Ascending aorta (tissue), 2 donors: ENCODE measurements around the gene ACY1. TPM values are rescaled to one million over a fixed set of nuclear protein-coding genes. Genes with fewer than 3 reads are reported as not detected.

Experiments used
- DNase-seq, 2 donors: peaks; one replicate each; pipeline ENCODE4 v3.0.0-alpha.2; 2019; ENCODE audit warnings: low spot score in 2 of 2
- H3K27ac ChIP-seq, 2 donors: fragments of 200-600 bp; sonication (generic); one replicate each; pipeline ENCODE4 v1.5.1; 2016 to 2017; ENCODE audit warnings: mild to moderate bottlenecking in 1 of 2
- H3K27me3 ChIP-seq: fragments of 200-600 bp; sonication (generic); one replicate; pipeline ENCODE4 v1.5.1; 2017
- H3K36me3 ChIP-seq, 2 donors: fragments of 200-600 bp; sonication (generic); one replicate each; pipeline ENCODE4 v1.5.1; 2016
- H3K4me1 ChIP-seq, 2 donors: fragments of 200-600 bp; sonication (generic); one replicate each; pipeline ENCODE4 v1.5.1; 2016 to 2017; ENCODE audit warnings: mild to moderate bottlenecking in 1 of 2
- H3K4me3 ChIP-seq, 2 donors: fragments of 200-600 bp; sonication (generic); one replicate each; pipeline ENCODE4 v1.5.1; 2016 to 2017; ENCODE audit warnings: mild to moderate bottlenecking in 1 of 2
- H3K9me3 ChIP-seq, 2 donors: fragments of 200-600 bp; sonication (generic); one replicate each; pipeline ENCODE4 v1.5.1; 2016
- intact Hi-C: fragments of 100-400 bp; cut with DNase I; formaldehyde crosslinking; loops from one replicate; pipeline ENCODE4 v1.15.1; 2023
- total RNA-seq: library from RNA; depleted of rRNA; stranded (reverse); fragments of >200 nt; gene quantifications from one replicate; pipeline ENCODE4 v1.1.0, GENCODE V29; 2016
- TF ChIP-seq, protein P1 (sequence below), 3 experiments: fragments of 200-600 bp in 2 of 3; fragments of 450-650 bp in 1 of 3; sonication (generic) in 2 of 3; IDR thresholded peaks; one replicate each; pipeline ENCODE4 v1.5.1; 2016 to 2019; ENCODE audit warnings: antibody characterized with exemption in 3 of 3, mild to moderate bottlenecking in 1 of 3, moderate library complexity in 1 of 3

ACY1 gene
- total RNA-seq, 1 donor from 2014 or later = 94.0 TPM

DNA sequence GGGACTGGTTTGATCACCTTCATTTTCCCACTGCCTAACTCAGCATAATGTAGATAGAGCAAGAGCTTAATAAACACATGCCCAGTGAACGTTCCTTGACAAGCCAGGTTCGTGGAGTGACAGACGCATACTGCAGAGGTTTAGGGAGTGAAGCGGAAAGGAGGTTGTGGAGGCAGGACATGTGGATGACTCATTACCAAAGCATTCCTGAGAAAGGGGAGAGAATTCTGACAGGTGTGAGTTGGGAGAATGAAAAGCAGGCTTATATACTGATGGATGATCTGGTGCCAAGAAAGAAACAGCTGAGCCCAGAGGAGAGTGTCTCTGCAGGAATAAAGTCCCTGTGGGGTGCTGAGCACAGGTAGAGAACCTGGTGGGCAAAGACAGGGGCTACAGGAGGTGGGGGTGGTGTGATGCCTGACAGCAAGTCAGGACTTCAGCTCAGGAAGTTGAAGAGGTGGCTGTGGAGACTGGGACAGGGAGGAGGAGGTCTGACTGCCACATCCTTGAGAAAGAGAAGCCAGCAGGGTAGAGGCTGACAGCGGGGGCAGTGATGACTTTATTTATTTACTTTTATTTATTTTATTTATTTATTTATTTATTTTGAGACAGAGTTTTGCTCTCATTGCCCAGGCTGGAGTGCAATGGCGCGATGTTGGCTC, 14.7 kb downstream of the ACY1 start:
- H3K27ac ChIP-seq = no peak overlapping the region
- no peaks in the 10 kb centered on the region for H3K27me3 ChIP-seq
- TF ChIP-seq, protein P1, sequence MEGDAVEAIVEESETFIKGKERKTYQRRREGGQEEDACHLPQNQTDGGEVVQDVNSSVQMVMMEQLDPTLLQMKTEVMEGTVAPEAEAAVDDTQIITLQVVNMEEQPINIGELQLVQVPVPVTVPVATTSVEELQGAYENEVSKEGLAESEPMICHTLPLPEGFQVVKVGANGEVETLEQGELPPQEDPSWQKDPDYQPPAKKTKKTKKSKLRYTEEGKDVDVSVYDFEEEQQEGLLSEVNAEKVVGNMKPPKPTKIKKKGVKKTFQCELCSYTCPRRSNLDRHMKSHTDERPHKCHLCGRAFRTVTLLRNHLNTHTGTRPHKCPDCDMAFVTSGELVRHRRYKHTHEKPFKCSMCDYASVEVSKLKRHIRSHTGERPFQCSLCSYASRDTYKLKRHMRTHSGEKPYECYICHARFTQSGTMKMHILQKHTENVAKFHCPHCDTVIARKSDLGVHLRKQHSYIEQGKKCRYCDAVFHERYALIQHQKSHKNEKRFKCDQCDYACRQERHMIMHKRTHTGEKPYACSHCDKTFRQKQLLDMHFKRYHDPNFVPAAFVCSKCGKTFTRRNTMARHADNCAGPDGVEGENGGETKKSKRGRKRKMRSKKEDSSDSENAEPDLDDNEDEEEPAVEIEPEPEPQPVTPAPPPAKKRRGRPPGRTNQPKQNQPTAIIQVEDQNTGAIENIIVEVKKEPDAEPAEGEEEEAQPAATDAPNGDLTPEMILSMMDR (IDR thresholded peaks at IDR 0.05) = no peak
- no peaks in the 10 kb centered on the region for H3K9me3 ChIP-seq
- peaks cover 6 to 9% of the 10 kb centered on the region in 2 donors for H3K4me1 ChIP-seq
- H3K36me3 ChIP-seq = peaks cover 4 to 17% of the 10 kb centered on the region in 2 donors
- H3K4me3 ChIP-seq = no peak overlapping the region
- intact Hi-C loops = no loop called here
- DNase-seq = no peak

DNA sequence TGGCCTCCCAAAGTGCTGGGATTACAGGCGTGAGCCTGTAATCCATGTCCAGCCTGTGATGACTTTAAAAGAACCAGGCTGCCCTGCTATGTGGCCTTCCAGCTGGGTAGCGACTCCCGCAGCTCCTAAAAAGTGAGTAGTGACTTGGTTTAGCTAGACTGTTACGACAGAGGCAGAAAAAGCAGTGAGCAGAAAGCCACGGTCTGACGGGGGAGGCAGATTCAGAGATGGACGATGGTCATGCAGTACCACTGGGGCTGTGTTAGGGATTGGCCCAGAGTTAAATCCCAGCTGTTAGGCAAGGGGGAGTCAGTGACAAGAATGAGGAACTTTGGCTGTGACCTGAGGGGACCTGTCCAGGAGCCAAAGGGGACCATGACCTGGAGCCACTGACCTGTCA, 15.4 kb downstream of the ACY1 start:
- Histone ChIP-seq H3K4me1 (peaks cover 6 to 9% of the 10 kb centered on the region in 2 donors), H3K27ac (no peak overlapping the region), H3K4me3 (no peak overlapping the region), H3K27me3 (no peaks in the 10 kb centered on the region), H3K9me3 (no peaks in the 10 kb centered on the region), H3K36me3 (peaks cover 0 to 11% of the 10 kb centered on the region in 2 donors)
- TF ChIP-seq, protein P1 (IDR thresholded peaks at IDR 0.05) = no peak
- intact Hi-C loops = no loop called here
- no peak for DNase-seq

DNA sequence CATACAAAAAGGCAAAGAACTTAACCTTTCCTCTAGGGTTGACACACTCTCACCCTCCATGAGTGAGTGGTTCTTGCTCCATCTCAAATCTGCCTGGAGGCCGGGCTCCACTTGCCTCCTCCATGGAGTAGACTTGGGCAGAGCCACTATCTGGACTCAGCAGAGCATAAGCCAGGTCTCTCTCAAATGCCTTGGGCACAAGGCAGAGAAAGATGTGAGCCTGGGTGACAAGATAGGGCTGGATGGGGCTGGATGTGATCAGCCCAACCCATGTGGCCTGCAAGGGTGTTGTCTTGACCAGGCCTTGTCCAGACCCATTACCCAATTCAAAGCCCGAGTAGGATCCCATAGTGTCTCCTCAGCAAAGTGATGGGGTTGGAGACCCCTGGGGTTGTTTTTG, 16.5 kb downstream of the ACY1 start:
- intact Hi-C loops = loop anchor here (5.0 kb wide), 1 partner anchor 337 kb away; no protein-coding TSS in a partner anchor
- H3K4me3 ChIP-seq = no peak overlapping the region
- TF ChIP-seq, protein P1 (IDR thresholded peaks at IDR 0.05) = no peak
- H3K27ac ChIP-seq = no peak overlapping the region
- peaks cover 0 to under 1% of the 10 kb centered on the region in 2 donors for H3K36me3 ChIP-seq
- no peaks in the 10 kb centered on the region for H3K27me3 ChIP-seq
- no peak for DNase-seq
- H3K9me3 ChIP-seq = no peaks in the 10 kb centered on the region
- H3K4me1 ChIP-seq = peaks cover 3 to 5% of the 10 kb centered on the region in 2 donors

GRCh38 chr3:52001443-52001974, 18.2 kb downstream of the ACY1 start:
- Histone ChIP-seq H3K27me3 (no peaks in the 10 kb centered on the region), H3K9me3 (no peaks in the 10 kb centered on the region), H3K27ac (no peak overlapping the region), H3K36me3 (no peaks in the 10 kb centered on the region), H3K4me3 (no peak overlapping the region), H3K4me1 (peaks cover 0 to 19% of the 10 kb centered on the region in 2 donors)
- TF ChIP-seq, protein P1 (IDR thresholded peaks at IDR 0.05) = peak; percentile 91 to 98 (median 97)
- intact Hi-C loops = loop anchor here (1.0 to 5.0 kb wide), 3 partner anchors 122 to 336 kb away; no protein-coding TSS in a partner anchor
- DNase-seq = peak in 1 of 2 donors; percentile 87

GRCh38 chr3:52002748-52003147, 19.4 kb downstream of the ACY1 start:
- intact Hi-C loops = loop anchor here (5.0 kb wide), 1 partner anchor 335 kb away; no protein-coding TSS in a partner anchor
- Histone ChIP-seq H3K27ac (no peak overlapping the region), H3K4me3 (no peak overlapping the region), H3K9me3 (no peaks in the 10 kb centered on the region), H3K4me1 (peaks cover 0 to 20% of the 10 kb centered on the region in 2 donors), H3K27me3 (no peaks in the 10 kb centered on the region), H3K36me3 (no peaks in the 10 kb centered on the region)
- DNase-seq = no peak
- TF ChIP-seq, protein P1 (IDR thresholded peaks at IDR 0.05) = no peak
